Measurements from ENCODE around the gene RASA3. TPM values are rescaled to one million over a fixed set of nuclear protein-coding genes. Genes with fewer than 3 reads are reported as not detected.

The RASA3 gene
- total RNA-seq, 2 experiments from 2014 or later = 3.6 to 17.9 TPM

- H3K4me1 ChIP-seq (ENCODE audit: insufficient read depth, low read length, poor library complexity, severe bottlenecking) = peaks cover 27% of the 10 kb centered on the region
- no peak for DNase-seq (ENCODE audit: low spot score)
- BruUV-seq (replicated peaks) = no TSS peak
- no peak overlapping the region for H3K4me3 ChIP-seq (ENCODE audit: low read depth, low read length, poor library complexity, severe bottlenecking)
- ChIA-PET CTCF (ENCODE audit: unreplicated experiment) (no interaction called here), POLR2A (no interaction called here)
- no peaks in the 10 kb centered on the region for H3K9me3 ChIP-seq (ENCODE audit: low read length)
- no peaks in the 10 kb centered on the region for H3K9me2 ChIP-seq (ENCODE audit: insufficient read depth, low read length)
- no peaks in the 10 kb centered on the region for H4K20me1 ChIP-seq (ENCODE audit: insufficient read depth, low read length)
- intact Hi-C loops (cut with micrococcal nuclease; ENCODE audit: unreplicated experiment) = no loop called here
- H3K4me2 ChIP-seq (ENCODE audit: low read length) = no peak overlapping the region
- TF ChIP-seq EZH2phosphoT487 (IDR thresholded peaks at IDR 0.05; ENCODE audit: borderline replicate concordance, low read depth, low read length) = no peak
- no peak for TF ChIP-seq CTCF (conservative IDR thresholded peaks at IDR 0.05; ENCODE audit: low read length)
- no peaks in the 10 kb centered on the region for H3K36me3 ChIP-seq (ENCODE audit: insufficient read depth, low read length)
- no peaks in the 10 kb centered on the region for H3K79me2 ChIP-seq (ENCODE audit: insufficient read depth, low read depth, low read length)
- no peak overlapping the region for H3K27ac ChIP-seq (ENCODE audit: low read depth, low read length, poor library complexity, severe bottlenecking)
- no peak overlapping the region for H2AFZ ChIP-seq (ENCODE audit: low read length)
These were observed 70.7 kb downstream of the RASA3 start for GRCh38 chr13:114061744-114062143.

GRCh38 chr13:114061047-114061446, 71.4 kb downstream of the RASA3 start:
- Histone ChIP-seq H3K9me2 (ENCODE audit: insufficient read depth, low read length) (no peaks in the 10 kb centered on the region), H2AFZ (ENCODE audit: low read length) (no peak overlapping the region), H3K4me2 (ENCODE audit: low read length) (no peak overlapping the region), H3K4me1 (ENCODE audit: insufficient read depth, low read length, poor library complexity, severe bottlenecking) (peaks cover 20% of the 10 kb centered on the region), H3K4me3 (ENCODE audit: low read depth, low read length, poor library complexity, severe bottlenecking) (no peak overlapping the region), H3K9me3 (ENCODE audit: low read length) (no peaks in the 10 kb centered on the region), H3K27ac (ENCODE audit: low read depth, low read length, poor library complexity, severe bottlenecking) (no peak overlapping the region), H4K20me1 (ENCODE audit: insufficient read depth, low read length) (no peaks in the 10 kb centered on the region), H3K36me3 (ENCODE audit: insufficient read depth, low read length) (no peaks in the 10 kb centered on the region), H3K79me2 (ENCODE audit: insufficient read depth, low read depth, low read length) (no peaks in the 10 kb centered on the region)
- TF ChIP-seq CTCF (conservative IDR thresholded peaks at IDR 0.05; ENCODE audit: low read length) (no peak), EZH2phosphoT487 (IDR thresholded peaks at IDR 0.05; ENCODE audit: borderline replicate concordance, low read depth, low read length) (no peak)
- ChIA-PET CTCF (ENCODE audit: unreplicated experiment) (no interaction called here), POLR2A (no interaction called here)
- intact Hi-C loops (cut with micrococcal nuclease; ENCODE audit: unreplicated experiment) = no loop called here
- DNase-seq (ENCODE audit: low spot score) = no peak
- no TSS peak for BruUV-seq (replicated peaks)

DNA sequence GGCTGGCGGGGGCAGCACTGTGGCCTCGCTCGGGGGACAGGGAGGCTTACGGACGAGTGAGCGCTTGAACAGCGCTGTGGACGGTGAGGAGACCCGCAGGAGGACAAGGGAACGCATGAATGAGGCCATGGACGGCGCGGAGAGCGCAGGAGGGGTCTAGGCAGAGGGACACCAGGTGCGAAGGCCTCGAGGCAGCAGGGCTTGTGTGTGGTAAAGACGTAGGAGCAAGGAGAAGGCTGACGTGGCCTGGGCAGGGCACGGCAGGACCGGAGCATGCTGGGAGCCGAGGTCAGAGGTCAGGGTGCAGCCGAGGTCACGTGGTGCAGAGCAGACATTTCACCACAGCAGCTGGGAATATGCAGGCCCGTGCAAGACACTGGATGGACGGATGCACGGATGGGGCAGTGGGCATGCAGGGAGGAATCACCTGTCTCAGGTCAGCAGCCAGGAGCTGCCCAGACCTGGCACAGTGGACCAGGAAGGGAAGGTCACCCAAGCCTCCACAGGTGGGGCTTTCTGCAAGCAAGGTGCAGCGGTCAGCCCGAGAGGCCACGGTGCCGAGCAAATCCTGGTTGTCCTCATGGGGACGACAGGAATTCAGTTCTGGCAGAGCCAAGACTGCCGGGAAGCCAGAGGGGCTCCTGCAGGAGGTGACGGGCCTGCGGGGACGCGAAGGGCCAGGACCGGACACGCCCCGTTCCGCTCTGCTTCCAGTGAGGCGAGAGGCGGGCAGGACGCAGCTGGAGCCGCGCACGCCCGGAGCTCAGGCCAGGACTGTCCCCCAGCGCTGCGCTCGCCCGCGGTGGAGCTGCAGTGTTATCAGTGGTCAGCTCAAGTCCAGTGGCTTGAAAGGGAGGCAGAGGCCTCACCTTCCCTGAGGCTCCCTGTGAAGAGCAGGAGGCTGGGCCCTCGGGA, 72.2 kb downstream of the RASA3 start:
- no peak overlapping the region for H3K27ac ChIP-seq (ENCODE audit: low read depth, low read length, poor library complexity, severe bottlenecking)
- H4K20me1 ChIP-seq (ENCODE audit: insufficient read depth, low read length) = no peaks in the 10 kb centered on the region
- H2AFZ ChIP-seq (ENCODE audit: low read length) = no peak overlapping the region
- POLR2A ChIA-PET = no interaction called here
- H3K4me2 ChIP-seq (ENCODE audit: low read length) = no peak overlapping the region
- CTCF ChIA-PET (ENCODE audit: unreplicated experiment) = no interaction called here
- peaks cover 12% of the 10 kb centered on the region for H3K4me1 ChIP-seq (ENCODE audit: insufficient read depth, low read length, poor library complexity, severe bottlenecking)
- TF ChIP-seq CTCF (conservative IDR thresholded peaks at IDR 0.05; ENCODE audit: low read length) = no peak
- no peak for TF ChIP-seq EZH2phosphoT487 (IDR thresholded peaks at IDR 0.05; ENCODE audit: borderline replicate concordance, low read depth, low read length)
- H3K9me3 ChIP-seq (ENCODE audit: low read length) = no peaks in the 10 kb centered on the region
- H3K9me2 ChIP-seq (ENCODE audit: insufficient read depth, low read length) = no peaks in the 10 kb centered on the region
- DNase-seq (ENCODE audit: low spot score) = no peak
- no peaks in the 10 kb centered on the region for H3K36me3 ChIP-seq (ENCODE audit: insufficient read depth, low read length)
- intact Hi-C loops (cut with micrococcal nuclease; ENCODE audit: unreplicated experiment) = no loop called here
- no peak overlapping the region for H3K4me3 ChIP-seq (ENCODE audit: low read depth, low read length, poor library complexity, severe bottlenecking)
- no peaks in the 10 kb centered on the region for H3K79me2 ChIP-seq (ENCODE audit: insufficient read depth, low read depth, low read length)
- no TSS peak for BruUV-seq (replicated peaks)
